Heart left ventricle (tissue), 16 donors: ENCODE results near the gene ZNF536. TPM values are rescaled to one million over a fixed set of nuclear protein-coding genes. Genes with fewer than 3 reads are reported as not detected.
A peak's percentile ranks its signal among the peaks of the same experiment; 100 is the strongest.

Source experiments
- ATAC-seq, 4 donors: fragments of 200-7000 bp; cut with Tn5 transposase; one replicate each; pipeline ENCODE4 v1.9.1; 2020 to 2022; ENCODE audit warnings: moderate library complexity in 4 of 4, mild to moderate bottlenecking in 3 of 4, moderate number of reproducible peaks in 1 of 4
- DNase-seq, 5 donors: peaks; one replicate each; pipeline ENCODE4 v3.0.0-alpha.2; 2020
- H3K27ac ChIP-seq, 12 donors: fragments of 200-600 bp; sonication (generic) in 4 of 12; one replicate each; pipeline versions ENCODE4 v1.5.0 to v1.8.0; 2016 to 2022; ENCODE audit warnings: mild to moderate bottlenecking in 2 of 12
- H3K27me3 ChIP-seq, 9 donors: fragments of 200-600 bp; sonication (generic) in 2 of 9; one replicate each; pipeline versions ENCODE4 v1.5.1 to v1.8.0; 2016 to 2022; ENCODE audit warnings: mild to moderate bottlenecking in 3 of 9
- H3K36me3 ChIP-seq, 9 donors: fragments of 200-600 bp; sonication (generic) in 2 of 9; one replicate each; pipeline versions ENCODE4 v1.5.0 to v1.8.0; 2018 to 2022; ENCODE audit warnings: mild to moderate bottlenecking in 2 of 9
- H3K4me1 ChIP-seq, 12 donors: fragments of 200-600 bp; sonication (generic) in 4 of 12; one replicate each; pipeline versions ENCODE4 v1.5.0 to v1.8.0; 2016 to 2022; ENCODE audit warnings: mild to moderate bottlenecking in 3 of 12
- H3K4me3 ChIP-seq, 12 donors: fragments of 200-600 bp; sonication (generic) in 4 of 12; one replicate each; pipeline versions ENCODE4 v1.5.0 to v1.8.0; 2017 to 2022; ENCODE audit warnings: mild to moderate bottlenecking in 9 of 12, moderate library complexity in 4 of 12
- H3K9me3 ChIP-seq, 12 donors: fragments of 200-600 bp; sonication (generic) in 4 of 12; one replicate each; pipeline versions ENCODE4 v1.5.0 to v1.8.0; 2016 to 2022; ENCODE audit warnings: mild to moderate bottlenecking in 1 of 12
- POLR2A ChIP-seq, 2 donors: fragments of 450-650 bp; IDR thresholded peaks; one replicate each; pipeline ENCODE4 v1.6.1; 2017; ENCODE audit warnings: antibody characterized with exemption in 2 of 2, mild to moderate bottlenecking in 2 of 2, moderate library complexity in 2 of 2
- whole genome bisulfite sequencing, 4 donors: extraction: QIAGEN DNeasy Blood & Tissue Kit in 2 of 4; methylation state at CpG; one replicate each; pipeline versions ENCODE4 v1.1.5 to v1.1.7; 2013 to 2018; 5-methylcytosine and 5-hydroxymethylcytosine counted together
- intact Hi-C, 10 donors: fragments of 100-400 bp; cut with DNase I; formaldehyde crosslinking; loops; one replicate each; pipeline versions ENCODE4 v1.11.1 to v1.14.2; 2022
- polyA plus RNA-seq, 2 donors: library from polyadenylated mRNA; stranded (reverse); fragments of 200-250 nt; gene quantifications; one replicate each; pipeline ENCODE4 v1.2.3, GENCODE V29; 2013
- total RNA-seq, 9 donors: library from RNA; depleted of rRNA in 2 of 9; stranded (reverse); fragments of >200 nt in 2 of 9; fragmentation: NEBNext Ultra II Directional in 3 of 9; extraction: Animal tissue kit (Norgen Biotek cat#: 25700) in 3 of 9; gene quantifications; one replicate each; pipeline versions ENCODE4 v1.1.0 to v1.2.4, GENCODE V29; 2016 to 2023
- TF ChIP-seq, protein P1 (sequence below), 12 donors: fragments of 200-600 bp; sonication (generic) in 4 of 12; IDR thresholded peaks; one replicate each; pipeline versions ENCODE4 v1.5.0 to v1.8.0; 2018 to 2022; ENCODE audit warnings: antibody characterized with exemption in 12 of 12, mild to moderate bottlenecking in 5 of 12
- donor health status: ischemic (EF 13 %, LVEDD 7.1; RV severe dilation, severe dysfunction).
- donor health status: healthy with polysubstance abuse.
- donor health status: DM: no; HTN: yes; CAD: no.
- donor health status: DM: no; HTN: no; CAD: no.
- donor health status: ischemic (EF 25% LVEDD 6.9; RV normal size, moderate dysfunction).
- donor health status: ischemic (EF 25% LVEDD 5.7; RV mildly dilated, moderate dysfunction).
- donor health status: healthy.
- donor health status: DM: yes; HTN: yes; CAD: no.
- donor health status: ischemic (EF 35%, LVEDD 5.7; RV mildly dilated, moderate dysfunction).
- donor health status: nonischemic (EF 11% LVEDD 7.7; RV severe dilation, severe dysfunction).
- donor health status: DM: yes; HTN: yes; CAD: no.
- donor health status: PGD.
- donor health status: ischemic (EF 29% LVEDD 5.4; RV normal size, mild dysfunction).
- donor health status: nonischemic (EF 23%, LVEDD 6.1; RV moderate dilation, normal function).

ZNF536 gene
- total and polyA plus RNA-seq, 11 donors, result 0.17 to 10.1 (median 2.0) TPM

DNA sequence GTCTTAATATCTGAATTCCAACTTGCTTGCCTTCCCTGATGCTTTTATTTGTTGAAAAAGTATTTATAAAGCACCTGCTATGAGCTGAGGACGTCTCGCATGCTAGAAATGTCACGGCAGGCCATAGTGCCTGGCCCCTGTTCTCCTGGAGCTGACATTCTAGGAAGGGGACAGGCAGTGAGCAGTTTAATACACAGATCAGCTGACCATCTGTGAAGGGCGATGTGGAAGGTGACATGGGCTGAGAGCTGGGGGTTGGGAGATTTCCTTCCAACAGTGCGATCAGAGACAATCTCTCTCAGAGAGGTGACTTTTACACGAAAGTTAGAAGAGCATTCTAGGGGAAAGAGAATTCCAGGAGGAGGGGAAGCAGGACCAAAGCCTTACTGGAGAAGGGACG is 153.2 kb downstream of the ZNF536 start:
- Histone ChIP-seq H3K27me3 (peaks cover 0 to 4% (median 0%) of the 10 kb centered on the region in 9 donors), H3K4me1 (no peaks in the 10 kb centered on the region), H3K4me3 (no peak overlapping the region), H3K36me3 (no peaks in the 10 kb centered on the region), H3K9me3 (no peaks in the 10 kb centered on the region), H3K27ac (no peak overlapping the region)
- DNase-seq, result no peak
- peak in 1 of 4 donors; percentile 49 for ATAC-seq
- intact Hi-C loops, result no loop called here
- WGBS, 4 donors, result 63 to 68% (median 64%) methylated on average over 7 of the region's 7 CpGs
- TF ChIP-seq, protein P1, sequence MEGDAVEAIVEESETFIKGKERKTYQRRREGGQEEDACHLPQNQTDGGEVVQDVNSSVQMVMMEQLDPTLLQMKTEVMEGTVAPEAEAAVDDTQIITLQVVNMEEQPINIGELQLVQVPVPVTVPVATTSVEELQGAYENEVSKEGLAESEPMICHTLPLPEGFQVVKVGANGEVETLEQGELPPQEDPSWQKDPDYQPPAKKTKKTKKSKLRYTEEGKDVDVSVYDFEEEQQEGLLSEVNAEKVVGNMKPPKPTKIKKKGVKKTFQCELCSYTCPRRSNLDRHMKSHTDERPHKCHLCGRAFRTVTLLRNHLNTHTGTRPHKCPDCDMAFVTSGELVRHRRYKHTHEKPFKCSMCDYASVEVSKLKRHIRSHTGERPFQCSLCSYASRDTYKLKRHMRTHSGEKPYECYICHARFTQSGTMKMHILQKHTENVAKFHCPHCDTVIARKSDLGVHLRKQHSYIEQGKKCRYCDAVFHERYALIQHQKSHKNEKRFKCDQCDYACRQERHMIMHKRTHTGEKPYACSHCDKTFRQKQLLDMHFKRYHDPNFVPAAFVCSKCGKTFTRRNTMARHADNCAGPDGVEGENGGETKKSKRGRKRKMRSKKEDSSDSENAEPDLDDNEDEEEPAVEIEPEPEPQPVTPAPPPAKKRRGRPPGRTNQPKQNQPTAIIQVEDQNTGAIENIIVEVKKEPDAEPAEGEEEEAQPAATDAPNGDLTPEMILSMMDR (IDR thresholded peaks at IDR 0.05), result no peak
- no peak for TF ChIP-seq POLR2A (IDR thresholded peaks at IDR 0.05)

GRCh38 chr19:30528919-30529318 is 156.7 kb downstream of the ZNF536 start:
- intact Hi-C loops, result no loop called here
- H3K9me3 ChIP-seq, result no peaks in the 10 kb centered on the region
- no peak for TF ChIP-seq POLR2A (IDR thresholded peaks at IDR 0.05)
- TF ChIP-seq, protein P1 (IDR thresholded peaks at IDR 0.05), result no peak

GRCh38 chr19:30529876-30530275 is 157.7 kb downstream of the ZNF536 start:
- intact Hi-C loops, result no loop called here
- H3K9me3 ChIP-seq, result no peaks in the 10 kb centered on the region
- no peak overlapping the region for H3K27ac ChIP-seq
- H3K27me3 ChIP-seq, result no peaks in the 10 kb centered on the region
- 62 to 70% (median 68%) methylated on average over 3 of the region's 3 CpGs for WGBS, 4 donors
- no peak overlapping the region for H3K4me3 ChIP-seq
- no peak for ATAC-seq
- no peaks in the 10 kb centered on the region for H3K36me3 ChIP-seq
- TF ChIP-seq, protein P1 (IDR thresholded peaks at IDR 0.05), result no peak
- TF ChIP-seq POLR2A (IDR thresholded peaks at IDR 0.05), result no peak
- no peak for DNase-seq
- H3K4me1 ChIP-seq, result no peaks in the 10 kb centered on the region

More at GRCh38 chr19:30528919-30529318, 156.7 kb downstream of the ZNF536 start:
- H3K27me3 ChIP-seq, result peaks cover 0 to 4% (median 0%) of the 10 kb centered on the region in 9 donors
- H3K36me3 ChIP-seq, result no peaks in the 10 kb centered on the region
- ATAC-seq, result no peak
- H3K4me1 ChIP-seq, result no peaks in the 10 kb centered on the region
- H3K4me3 ChIP-seq, result no peak overlapping the region
- 76 to 87% (median 80%) methylated on average over 8 of the region's 8 CpGs for WGBS, 4 donors
- no peak for DNase-seq
- no peak overlapping the region for H3K27ac ChIP-seq

DNA sequence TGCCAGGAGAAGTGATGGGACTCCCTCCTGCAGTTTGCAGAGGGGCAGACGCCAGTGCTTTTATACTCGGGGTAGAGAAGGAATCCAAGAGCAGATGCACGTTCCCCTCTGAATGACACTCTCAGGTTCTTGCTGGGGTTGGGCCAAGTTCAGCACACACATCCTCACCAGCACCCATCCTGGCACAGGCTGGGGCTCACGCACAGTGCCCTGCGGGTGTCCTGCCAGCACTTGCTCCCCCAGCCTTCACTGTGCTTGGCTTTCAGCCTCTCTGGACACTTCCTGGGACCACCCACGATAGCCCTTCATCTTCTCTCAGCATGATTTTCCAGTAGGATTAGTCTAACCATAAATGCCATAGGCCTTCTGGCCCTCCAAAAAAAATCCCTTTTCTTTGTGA is 158.6 kb downstream of the ZNF536 start:
- ATAC-seq (no peak), DNase-seq (no peak)
- intact Hi-C loops, result no loop called here
- no peaks in the 10 kb centered on the region for H3K4me1 ChIP-seq
- H3K27me3 ChIP-seq, result no peaks in the 10 kb centered on the region
- H3K27ac ChIP-seq, result no peak overlapping the region
- 70 to 83% (median 77%) methylated on average over 6 of the region's 6 CpGs for WGBS, 4 donors
- no peak overlapping the region for H3K4me3 ChIP-seq
- TF ChIP-seq, protein P1 (IDR thresholded peaks at IDR 0.05), result no peak
- no peak for TF ChIP-seq POLR2A (IDR thresholded peaks at IDR 0.05)
- no peaks in the 10 kb centered on the region for H3K36me3 ChIP-seq
- H3K9me3 ChIP-seq, result no peaks in the 10 kb centered on the region
